A549 (cell line): ENCODE measurements around the gene PTPRE. TPM values are rescaled to one million over a fixed set of nuclear protein-coding genes. Genes with fewer than 3 reads are reported as not detected.

ENCODE experiments used
- ATAC-seq, 2 experiments: fragments of 200-7000 bp in 1 of 2; fragments of >200 bp in 1 of 2; cut with Nextera tagmentation in 1 of 2; cut with Tn5 transposase in 1 of 2; 3 replicates each; pipeline versions ENCODE4 v1.8.0 to v1.9.1; 2018 to 2020; ENCODE audit warnings: mild to moderate bottlenecking in 1 of 2, moderate library complexity in 1 of 2
- CTCF ChIA-PET: fragments of 300-600 bp; sonication (Branson Sonifier 250); formaldehyde crosslinking; extraction: SDS; loops from one replicate; lab custom pipeline; 2021; ENCODE audit warnings: antibody characterized with exemption, inconsistent platforms; lab: Yijun Ruan, JAX
- POLR2A ChIA-PET: fragments of 350-600 bp; formaldehyde crosslinking; extraction: SDS; loops from one replicate; lab custom pipeline; 2021; ENCODE audit warnings: antibody characterized with exemption, inconsistent platforms; lab: Yijun Ruan, JAX
- DNase-seq, 2 experiments: peaks; one replicate each; pipeline versions ENCODE4 v3.0.0 to v3.0.0-alpha.2; 2011 to 2016; ENCODE audit warnings: low read depth in 1 of 2, low spot score in 1 of 2
- FAIRE-seq: peaks from 2 replicates; lab custom pipeline; 2011; peaks lifted over from hg19 to GRCh38; lab: Jason Lieb, UNC
- H3K27ac ChIP-seq, 2 experiments: fragments of >200 bp; sonication (Bioruptor Twin); formaldehyde crosslinking; 3 replicates each; pipeline ENCODE4 v1.5.1; 2016 to 2017
- H3K4me1 ChIP-seq: fragments of >200 bp; sonication (Bioruptor Twin); formaldehyde crosslinking; 3 replicates; pipeline ENCODE4 v1.6.1; 2016
- H3K4me2 ChIP-seq: fragments of >200 bp; sonication (Bioruptor Twin); formaldehyde crosslinking; 3 replicates; pipeline ENCODE4 v1.6.1; 2016
- H3K4me3 ChIP-seq: fragments of >200 bp; sonication (Bioruptor Twin); formaldehyde crosslinking; 3 replicates; pipeline ENCODE4 v1.5.1; 2016
- H3K9me3 ChIP-seq: fragments of >200 bp; sonication (Bioruptor Twin); formaldehyde crosslinking; 3 replicates; pipeline ENCODE4 v1.6.1; 2016
- CBX2 ChIP-seq: fragments of 200-600 bp; sonication (generic); IDR thresholded peaks from 2 replicates; pipeline ENCODE4 v1.6.1; 2016; ENCODE audit warnings: low read depth, mild to moderate bottlenecking, borderline replicate concordance
- CHD2 ChIP-seq: fragments of 150-350 bp; IDR thresholded peaks from 2 replicates; pipeline ENCODE4 v1.6.1; 2014; ENCODE audit warnings: low read length; ENCODE audit not compliant: partially characterized antibody
- CHD4 ChIP-seq: fragments of 200-600 bp; sonication (generic); IDR thresholded peaks from 2 replicates; pipeline ENCODE4 v1.6.1; 2016; ENCODE audit warnings: antibody characterized with exemption, mild to moderate bottlenecking, borderline replicate concordance
- CTCF ChIP-seq: fragments of >200 bp; sonication (Bioruptor Twin); formaldehyde crosslinking; IDR thresholded peaks from 3 replicates; pipeline ENCODE4 v1.5.1; 2016
- EP300 ChIP-seq, 2 experiments: fragments of >200 bp; sonication (Bioruptor Twin); formaldehyde crosslinking; IDR thresholded peaks; 2 replicates in 1 of 2; 3 replicates in 1 of 2; pipeline ENCODE4 v1.6.1; 2016 to 2017
- FOSB ChIP-seq: fragments of 250-450 bp; sonication (Bioruptor Pico); IDR thresholded peaks from 2 replicates; pipeline ENCODE4 v1.5.0; 2020; ENCODE audit warnings: mild to moderate bottlenecking, moderate library complexity
- FOXS1 ChIP-seq: fragments of 250-450 bp; sonication (Bioruptor Pico); IDR thresholded peaks from 2 replicates; pipeline ENCODE4 v1.5.0; 2020; ENCODE audit warnings: mild to moderate bottlenecking, moderate library complexity
- GATA3 ChIP-seq: IDR thresholded peaks from 2 replicates; pipeline ENCODE4 v1.6.1; 2012; ENCODE audit warnings: borderline replicate concordance
- HOXB5 ChIP-seq: fragments of 250-450 bp; sonication (Bioruptor Pico); IDR thresholded peaks from 2 replicates; pipeline ENCODE4 v1.5.0; 2020; ENCODE audit warnings: mild to moderate bottlenecking, moderate library complexity
- KDM1A ChIP-seq: fragments of 200-600 bp; sonication (generic); IDR thresholded peaks from 2 replicates; pipeline ENCODE4 v1.6.1; 2016; ENCODE audit warnings: low read depth, mild to moderate bottlenecking
- MAFK ChIP-seq: fragments of 450-650 bp; IDR thresholded peaks from 2 replicates; pipeline ENCODE4 v1.6.1; 2014; ENCODE audit not compliant: partially characterized antibody
- NFE2L2 ChIP-seq: fragments of 150-350 bp; conservative IDR thresholded peaks from 2 replicates; pipeline ENCODE4 v1.6.1; 2014; ENCODE audit warnings: low read length
- NPAS2 ChIP-seq: fragments of 250-450 bp; sonication (Bioruptor Pico); IDR thresholded peaks from 2 replicates; pipeline ENCODE4 v1.8.0; 2022; ENCODE audit warnings: mild to moderate bottlenecking, moderate library complexity, borderline replicate concordance
- PHF8 ChIP-seq: fragments of 200-600 bp; sonication (generic); IDR thresholded peaks from 2 replicates; pipeline ENCODE4 v1.6.1; 2016; ENCODE audit warnings: low read depth, mild to moderate bottlenecking, antibody characterized with exemption, moderate library complexity, borderline replicate concordance
- POLR2A ChIP-seq: IDR thresholded peaks from 2 replicates; pipeline ENCODE4 v1.6.1; 2012; ENCODE audit warnings: mild to moderate bottlenecking, low read length
- TP53 ChIP-seq: fragments of 250-450 bp; sonication (Bioruptor Pico); IDR thresholded peaks from 2 replicates; pipeline ENCODE4 v1.5.0; 2021; ENCODE audit warnings: mild to moderate bottlenecking, moderate library complexity
- ZNF302 ChIP-seq: fragments of 250-450 bp; sonication (Bioruptor Pico); IDR thresholded peaks from 2 replicates; pipeline ENCODE4 v1.9.0; 2021; ENCODE audit warnings: inconsistent platforms, mild to moderate bottlenecking, moderate library complexity
- WGBS: methylation state at CpG from one replicate; pipeline ENCODE4 v1.1.6; 2017; ENCODE audit errors: missing lambda C conversion rate; 5-methylcytosine and 5-hydroxymethylcytosine counted together
- polyA plus RNA-seq, 4 experiments: library from polyadenylated mRNA; depleted of rRNA in 3 of 4; stranded (reverse); fragments of >200 nt; fragmentation: RNase III in 1 of 4; extraction: RNeasy Plus Mini Kit Qiagen cat#74134 plus additional on column Dnase treatment in 1 of 4; gene quantifications; 2 replicates in 3 of 4; 3 replicates in 1 of 4; pipeline ENCODE4 v1.2.3, GENCODE V29; 2011 to 2017
- TF ChIP-seq, protein P1 (sequence below): fragments of 250-450 bp; sonication (Bioruptor Pico); IDR thresholded peaks from 2 replicates; pipeline ENCODE4 v1.5.0; 2020; ENCODE audit warnings: low read depth, mild to moderate bottlenecking, moderate library complexity
- TF ChIP-seq, protein P2 (sequence below): IDR thresholded peaks from 2 replicates; pipeline ENCODE4 v1.6.1; 2012
- TF ChIP-seq, protein P3 (sequence below): fragments of 200-600 bp; sonication (generic); IDR thresholded peaks from 2 replicates; pipeline ENCODE4 v1.6.1; 2016; ENCODE audit warnings: antibody characterized with exemption, mild to moderate bottlenecking, moderate library complexity

Gene PTPRE
- polyA plus RNA-seq, 2 of the 4 experiments (the other 2 are of a cell fraction) = 0.31 to 1.5 TPM

DNA sequence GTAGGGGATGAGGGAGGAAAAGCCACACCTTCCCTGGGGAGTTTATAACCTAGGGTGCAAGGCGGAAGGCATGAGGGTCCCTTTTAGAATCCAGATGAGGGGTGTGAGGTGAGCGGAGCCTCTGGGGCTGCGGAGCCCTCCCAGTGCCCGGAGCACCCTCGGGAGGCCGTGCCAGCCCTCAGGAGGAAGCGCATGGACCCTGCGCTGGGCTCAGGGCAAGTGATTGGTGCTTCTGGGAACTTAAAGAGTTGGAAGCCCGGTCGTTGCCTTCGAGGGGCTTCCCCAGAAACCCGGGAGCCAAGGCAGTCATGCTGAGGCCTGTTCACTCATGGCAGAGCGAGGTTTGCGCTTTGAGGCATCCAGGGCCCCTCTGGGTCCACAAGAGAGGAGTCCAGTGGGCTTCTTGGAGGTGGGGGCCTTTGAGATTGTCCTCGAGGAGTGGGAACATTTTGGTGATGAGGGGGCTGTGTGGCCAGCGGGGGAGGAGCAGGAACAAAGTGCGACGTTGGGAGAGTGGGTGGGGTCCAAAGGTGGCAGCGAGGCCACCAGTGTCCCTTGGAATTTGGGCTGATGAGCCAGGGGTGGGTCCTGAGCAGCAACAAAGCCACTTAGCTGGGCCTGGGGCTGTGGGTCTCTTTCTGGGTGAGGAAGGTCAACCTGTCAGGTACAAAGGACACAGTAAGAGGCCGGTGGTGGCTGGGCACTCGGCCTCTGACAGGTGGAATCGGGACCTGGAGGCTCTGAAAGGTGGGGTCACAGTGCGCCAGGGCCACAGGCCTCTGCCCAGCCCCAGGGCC is 139.5 kb downstream of the PTPRE start:
- no peaks in the 10 kb centered on the region for H3K9me3 ChIP-seq
- 70% methylated on average over 22 of the region's 23 CpGs for WGBS
- FAIRE-seq = no peak
- ChIA-PET POLR2A (no interaction called here), CTCF (interaction anchor here (1.5 to 1.7 kb wide), 2 partner anchors 11 to 13 kb away, joined by 7 to 8 read pairs; no protein-coding TSS in a partner anchor)
- ATAC-seq = no peak
- no peak overlapping the region for H3K4me3 ChIP-seq
- no peak for DNase-seq
- no peak overlapping the region for H3K4me2 ChIP-seq
- H3K4me1 ChIP-seq = no peaks in the 10 kb centered on the region
- no peak overlapping the region for H3K27ac ChIP-seq
- no peak for TF ChIP-seq FOXS1 (CRISPR knock-in tag)
- TF ChIP-seq, protein P1, sequence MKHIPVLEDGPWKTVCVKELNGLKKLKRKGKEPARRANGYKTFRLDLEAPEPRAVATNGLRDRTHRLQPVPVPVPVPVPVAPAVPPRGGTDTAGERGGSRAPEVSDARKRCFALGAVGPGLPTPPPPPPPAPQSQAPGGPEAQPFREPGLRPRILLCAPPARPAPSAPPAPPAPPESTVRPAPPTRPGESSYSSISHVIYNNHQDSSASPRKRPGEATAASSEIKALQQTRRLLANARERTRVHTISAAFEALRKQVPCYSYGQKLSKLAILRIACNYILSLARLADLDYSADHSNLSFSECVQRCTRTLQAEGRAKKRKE = no peak
- TF ChIP-seq KDM1A = no peak
- TF ChIP-seq CTCF = no peak
- TF ChIP-seq, protein P2, sequence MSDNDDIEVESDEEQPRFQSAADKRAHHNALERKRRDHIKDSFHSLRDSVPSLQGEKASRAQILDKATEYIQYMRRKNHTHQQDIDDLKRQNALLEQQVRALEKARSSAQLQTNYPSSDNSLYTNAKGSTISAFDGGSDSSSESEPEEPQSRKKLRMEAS = no peak
- no peak for TF ChIP-seq EP300 (IDR thresholded peaks at IDR 0.05)
- no peak for TF ChIP-seq PHF8
- no peak for TF ChIP-seq CHD4
- TF ChIP-seq GATA3 = no peak
- TF ChIP-seq HOXB5 = no peak

DNA sequence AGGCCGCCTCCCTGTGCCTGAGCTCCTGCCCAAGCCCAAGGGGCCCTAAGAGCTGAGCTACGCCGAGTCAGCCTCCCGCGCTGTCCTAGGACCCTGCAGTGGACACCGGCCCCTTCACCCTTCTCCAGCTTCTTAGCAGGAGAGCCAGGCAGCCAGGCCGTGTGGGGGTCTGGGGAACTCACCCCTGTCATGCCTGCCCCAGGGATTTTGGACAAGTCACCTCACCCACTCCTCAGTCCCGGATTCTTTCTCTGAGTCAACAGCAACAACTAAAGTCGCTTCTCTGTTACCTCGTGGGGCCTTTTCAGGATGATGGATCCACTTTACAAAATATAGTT is 140.0 kb downstream of the PTPRE start:
- 87% methylated on average over 10 of the region's 10 CpGs for WGBS
- peak in 1 of 2 experiments; percentile 32; a peak in 2 of 6 replicates for ATAC-seq
- Histone ChIP-seq H3K9me3 (no peaks in the 10 kb centered on the region), H3K4me2 (no peak overlapping the region), H3K4me3 (no peak overlapping the region), H3K27ac (no peak overlapping the region), H3K4me1 (no peaks in the 10 kb centered on the region)
- ChIA-PET CTCF (interaction anchor here (1.0 to 2.7 kb wide), 2 partner anchors 23 to 31 kb away, joined by 3 to 14 read pairs; no protein-coding TSS in a partner anchor), POLR2A (no interaction called here)
- FAIRE-seq = no peak
- DNase-seq = no peak
- TF ChIP-seq CHD2 = no peak
- TF ChIP-seq, protein P3, sequence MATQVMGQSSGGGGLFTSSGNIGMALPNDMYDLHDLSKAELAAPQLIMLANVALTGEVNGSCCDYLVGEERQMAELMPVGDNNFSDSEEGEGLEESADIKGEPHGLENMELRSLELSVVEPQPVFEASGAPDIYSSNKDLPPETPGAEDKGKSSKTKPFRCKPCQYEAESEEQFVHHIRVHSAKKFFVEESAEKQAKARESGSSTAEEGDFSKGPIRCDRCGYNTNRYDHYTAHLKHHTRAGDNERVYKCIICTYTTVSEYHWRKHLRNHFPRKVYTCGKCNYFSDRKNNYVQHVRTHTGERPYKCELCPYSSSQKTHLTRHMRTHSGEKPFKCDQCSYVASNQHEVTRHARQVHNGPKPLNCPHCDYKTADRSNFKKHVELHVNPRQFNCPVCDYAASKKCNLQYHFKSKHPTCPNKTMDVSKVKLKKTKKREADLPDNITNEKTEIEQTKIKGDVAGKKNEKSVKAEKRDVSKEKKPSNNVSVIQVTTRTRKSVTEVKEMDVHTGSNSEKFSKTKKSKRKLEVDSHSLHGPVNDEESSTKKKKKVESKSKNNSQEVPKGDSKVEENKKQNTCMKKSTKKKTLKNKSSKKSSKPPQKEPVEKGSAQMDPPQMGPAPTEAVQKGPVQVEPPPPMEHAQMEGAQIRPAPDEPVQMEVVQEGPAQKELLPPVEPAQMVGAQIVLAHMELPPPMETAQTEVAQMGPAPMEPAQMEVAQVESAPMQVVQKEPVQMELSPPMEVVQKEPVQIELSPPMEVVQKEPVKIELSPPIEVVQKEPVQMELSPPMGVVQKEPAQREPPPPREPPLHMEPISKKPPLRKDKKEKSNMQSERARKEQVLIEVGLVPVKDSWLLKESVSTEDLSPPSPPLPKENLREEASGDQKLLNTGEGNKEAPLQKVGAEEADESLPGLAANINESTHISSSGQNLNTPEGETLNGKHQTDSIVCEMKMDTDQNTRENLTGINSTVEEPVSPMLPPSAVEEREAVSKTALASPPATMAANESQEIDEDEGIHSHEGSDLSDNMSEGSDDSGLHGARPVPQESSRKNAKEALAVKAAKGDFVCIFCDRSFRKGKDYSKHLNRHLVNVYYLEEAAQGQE = no peak
- TF ChIP-seq ZNF302 = no peak
- TF ChIP-seq NFE2L2 = no peak
- TF ChIP-seq FOSB (CRISPR knock-in tag) = no peak
- no peak for TF ChIP-seq POLR2A
- TF ChIP-seq HOXB5 = no peak
- no peak for TF ChIP-seq MAFK
- no peak for TF ChIP-seq CBX2
- no peak for TF ChIP-seq NPAS2 (CRISPR knock-in tag)
- no peak for TF ChIP-seq TP53 (CRISPR knock-in tag)
